OCI-LY3 (cell line): ENCODE results near the gene SRGAP2C.
"Not testable (repeated sequence)": the region's sequence is repeated elsewhere in the genome, so short reads cannot be mapped to it uniquely, and the experiment has no call there.

ENCODE experiments used
- H2AFZ ChIP-seq: fragments of 200-600, 300-600 bp; shearing (Covaris generic); 2 replicates; pipeline ENCODE4 v1.6.0; 2014; ENCODE audit warnings: antibody characterized with exemption, low read depth, low read length
- H3K27ac ChIP-seq: fragments of 200-600, 300-600 bp; sonication (generic); 2 replicates; pipeline ENCODE4 v1.5.1; 2014; ENCODE audit warnings: mild to moderate bottlenecking, low read length, moderate library complexity, mixed read lengths
- H3K27me3 ChIP-seq: fragments of 200-600, 300-600 bp; sonication (generic); 2 replicates; pipeline ENCODE4 v1.6.1; 2014; ENCODE audit warnings: low read depth, low read length, mixed read lengths
- H3K36me3 ChIP-seq: fragments of 200-600, 300-600 bp; sonication (generic); replicated peaks from 2 replicates; pipeline ENCODE3; 2014; ENCODE audit warnings: low read depth, low read length, mixed read lengths
- H3K4me1 ChIP-seq: fragments of 300-600, 200-600 bp; sonication (generic); 2 replicates; pipeline ENCODE4 v1.6.1; 2014; ENCODE audit warnings: low read length, mixed read lengths
- H3K4me2 ChIP-seq: fragments of 200-600, 300-600 bp; sonication (generic); 2 replicates; pipeline ENCODE4 v1.6.1; 2014; ENCODE audit warnings: low read length, mixed read lengths
- H3K4me3 ChIP-seq: fragments of 300-600, 200-600 bp; sonication (generic); 2 replicates; pipeline ENCODE4 v1.5.1; 2014; ENCODE audit warnings: antibody characterized with exemption, mild to moderate bottlenecking, low read length, moderate library complexity
- H3K79me2 ChIP-seq: fragments of 300-600, 200-600 bp; shearing (Covaris generic); 2 replicates; pipeline ENCODE4 v1.6.1; 2014; ENCODE audit warnings: mild to moderate bottlenecking, low read length, mixed read lengths
- H3K9ac ChIP-seq: fragments of 300-600, 200-600 bp; shearing (Covaris generic); 2 replicates; pipeline ENCODE4 v1.6.0; 2014; ENCODE audit warnings: mild to moderate bottlenecking, low read length, moderate library complexity
- H3K9me3 ChIP-seq: fragments of 200-600, 300-600 bp; shearing (Covaris generic); 2 replicates; pipeline ENCODE4 v1.6.1; 2014; ENCODE audit warnings: low read length, mixed read lengths; ENCODE audit not compliant: insufficient read depth
- H4K20me1 ChIP-seq: fragments of 200-600, 300-600 bp; sonication (generic); 2 replicates; pipeline ENCODE4 v1.6.1; 2016; ENCODE audit warnings: low read length, mixed read lengths; ENCODE audit not compliant: insufficient read depth
- CTCF ChIP-seq: fragments of 200-600, 300-600 bp; sonication (generic); IDR thresholded peaks from 2 replicates; pipeline ENCODE4 v1.5.1; 2014; ENCODE audit warnings: antibody characterized with exemption, low read length, low read depth
- EZH2phosphoT487 ChIP-seq: fragments of 200-600 bp; shearing (Covaris generic); IDR thresholded peaks from 2 replicates; pipeline ENCODE4 v1.6.1; 2018; ENCODE audit warnings: antibody characterized with exemption, mixed run types, low read depth

SRGAP2C gene

DNA sequence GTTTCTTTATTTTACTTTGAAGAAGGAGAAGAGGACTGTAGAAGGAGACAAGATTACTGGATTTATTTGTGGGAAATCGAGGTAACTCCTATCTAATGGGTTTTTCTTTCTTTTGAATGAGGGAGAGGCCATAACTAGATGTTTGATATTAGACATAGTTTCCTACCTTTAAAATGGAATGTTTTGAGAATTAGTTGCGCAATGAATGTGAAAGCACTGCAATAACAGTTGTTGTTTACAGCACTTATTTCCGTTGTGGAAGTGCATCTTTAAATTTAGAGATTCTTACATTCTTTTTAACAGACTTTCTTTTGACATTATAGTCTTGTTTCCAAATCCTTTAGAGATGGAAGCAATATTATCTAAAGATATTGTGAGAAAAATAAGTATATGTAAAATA, 229.0 kb downstream of the SRGAP2C start:
- Histone ChIP-seq H3K9me3 (no peaks in the 10 kb centered on the region), H2AFZ (no peak overlapping the region), H3K79me2 (no peaks in the 10 kb centered on the region), H3K27ac (no peak overlapping the region), H3K4me3 (no peak overlapping the region), H3K36me3 (no peaks in the 10 kb centered on the region), H3K4me2 (no peak overlapping the region), H3K4me1 (peaks cover 7% of the 10 kb centered on the region), H3K9ac (no peak overlapping the region), H4K20me1 (no peaks in the 10 kb centered on the region), H3K27me3 (no peaks in the 10 kb centered on the region)
- TF ChIP-seq EZH2phosphoT487 (no peak), CTCF (no peak)

DNA sequence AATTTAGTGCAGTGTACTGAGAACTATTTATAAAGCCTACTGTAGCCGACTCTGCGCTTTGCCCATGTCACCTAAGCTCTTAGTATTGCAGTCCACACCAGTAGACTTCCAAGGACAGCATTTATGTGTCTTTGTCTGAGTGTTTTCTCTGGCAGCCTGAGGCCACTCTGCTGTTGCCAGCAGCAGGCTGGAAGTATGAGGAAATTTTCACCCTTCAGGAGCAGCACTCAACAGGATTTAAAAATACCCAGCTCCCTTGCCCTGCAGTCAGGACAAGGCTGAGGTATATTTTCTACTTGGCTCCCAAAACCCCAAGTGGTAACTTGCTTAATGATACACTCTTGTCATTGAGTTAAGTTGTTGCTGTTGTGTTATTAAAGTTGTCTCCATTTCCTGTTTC, 230.1 kb downstream of the SRGAP2C start:
- Histone ChIP-seq H3K36me3 (no peaks in the 10 kb centered on the region), H3K27me3 (no peaks in the 10 kb centered on the region), H3K4me2 (no peak overlapping the region), H4K20me1 (no peaks in the 10 kb centered on the region), H3K9ac (no peak overlapping the region), H2AFZ (no peak overlapping the region), H3K79me2 (no peaks in the 10 kb centered on the region), H3K9me3 (no peaks in the 10 kb centered on the region), H3K4me1 (peaks cover 5% of the 10 kb centered on the region; the same call in 1 of the 2 replicates), H3K27ac (no peak overlapping the region), H3K4me3 (no peak overlapping the region)
- TF ChIP-seq CTCF (no peak), EZH2phosphoT487 (no peak)

GRCh38 chr1:121417325-121417923, 232.6 kb downstream of the SRGAP2C start:
- no peak for TF ChIP-seq CTCF
- no peak for TF ChIP-seq EZH2phosphoT487
- H3K27ac ChIP-seq: no peak overlapping the region
- no peaks in the 10 kb centered on the region for H3K79me2 ChIP-seq
- H3K4me2 ChIP-seq: peak overlapping the region; percentile 12; the same call in 1 of the 2 replicates
- H3K4me3 ChIP-seq: no peak overlapping the region
- no peaks in the 10 kb centered on the region for H3K9me3 ChIP-seq
- H3K27me3 ChIP-seq: no peaks in the 10 kb centered on the region
- H2AFZ ChIP-seq: no peak overlapping the region
- H3K9ac ChIP-seq: no peak overlapping the region
- H4K20me1 ChIP-seq: no peaks in the 10 kb centered on the region
- H3K36me3 ChIP-seq: no peaks in the 10 kb centered on the region
- H3K4me1 ChIP-seq: peaks cover 13% of the 10 kb centered on the region

- TF ChIP-seq EZH2phosphoT487 (no peak), CTCF (no peak)
- Histone ChIP-seq H3K9me3 (no peaks in the 10 kb centered on the region), H4K20me1 (no peaks in the 10 kb centered on the region), H3K27me3 (no peaks in the 10 kb centered on the region), H3K4me1 (peaks cover 13% of the 10 kb centered on the region), H3K4me2 (no peak overlapping the region), H3K79me2 (no peaks in the 10 kb centered on the region), H3K9ac (no peak overlapping the region), H3K36me3 (no peaks in the 10 kb centered on the region), H3K27ac (no peak overlapping the region), H2AFZ (no peak overlapping the region), H3K4me3 (no peak overlapping the region)
Observed at GRCh38 chr1:121418369-121419049, 233.7 kb downstream of the SRGAP2C start.

DNA sequence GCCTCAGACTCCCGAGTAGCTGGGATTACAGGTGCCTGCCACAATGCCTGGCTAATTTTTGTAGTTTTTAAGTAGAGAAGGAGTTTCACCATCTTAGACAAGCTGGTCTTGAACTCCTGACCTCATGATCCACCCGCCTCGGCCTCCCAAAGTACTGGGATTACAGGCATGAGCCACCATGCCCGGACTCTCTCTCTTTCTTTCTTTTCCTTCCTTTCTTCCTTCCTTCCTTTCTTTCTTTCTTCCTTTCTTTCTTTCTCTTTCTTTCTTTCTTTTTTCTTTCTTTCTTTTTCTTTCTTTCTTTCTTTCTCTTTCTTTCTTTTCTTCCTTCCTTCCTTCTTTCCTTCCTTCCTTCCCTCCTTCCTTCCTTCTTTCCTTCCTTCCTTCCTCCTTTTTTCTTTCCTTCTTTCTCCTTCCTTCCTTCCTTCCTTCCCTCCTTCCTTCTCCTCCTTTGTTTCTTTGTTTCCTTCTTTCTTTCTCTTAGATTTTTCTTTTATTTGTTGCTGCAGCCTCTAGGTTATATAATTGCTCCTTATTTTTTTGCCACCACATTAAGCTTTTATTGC, 234.4 kb downstream of the SRGAP2C start:
- not testable (repeated sequence) for H3K4me3 ChIP-seq, H3K27me3 ChIP-seq, H2AFZ ChIP-seq, H3K79me2 ChIP-seq, H3K36me3 ChIP-seq, H4K20me1 ChIP-seq, H3K4me2 ChIP-seq, H3K9me3 ChIP-seq, H3K9ac ChIP-seq, H3K27ac ChIP-seq
- H3K4me1 ChIP-seq: peaks cover 13% of the 10 kb centered on the region

DNA sequence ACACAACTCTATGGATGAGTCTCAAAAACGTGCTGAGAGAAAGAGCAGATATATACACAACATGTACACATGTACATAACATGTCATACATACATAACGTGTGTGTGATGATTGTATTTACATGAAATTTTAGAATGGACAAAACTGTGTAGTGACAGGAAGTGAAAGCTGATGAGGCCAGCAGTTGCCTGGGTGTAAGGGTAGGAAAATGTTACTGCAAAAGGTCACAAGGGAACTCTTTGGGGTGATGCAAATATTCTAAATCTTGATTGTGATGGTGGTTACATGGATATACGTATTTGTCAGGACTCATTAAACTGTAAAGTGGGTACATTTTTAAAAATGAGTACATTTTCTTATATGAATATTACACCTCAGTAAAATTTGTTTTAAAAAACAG, 236.7 kb downstream of the SRGAP2C start:
- not testable (repeated sequence) for H2AFZ ChIP-seq, H3K79me2 ChIP-seq, H3K36me3 ChIP-seq, H3K4me3 ChIP-seq, H3K27me3 ChIP-seq, H3K9me3 ChIP-seq, H3K27ac ChIP-seq, H3K9ac ChIP-seq, H3K4me1 ChIP-seq, H4K20me1 ChIP-seq
- peak overlapping the region; percentile 34 for H3K4me2 ChIP-seq
